ENCODE measurements around the gene LRRC7. TPM values are rescaled to one million over a fixed set of nuclear protein-coding genes. Genes with fewer than 3 reads are reported as not detected.

The LRRC7 gene
- total and polyA plus RNA-seq, 7 donors, result 0.33 to 1.2 (median 0.94) TPM; not detected in 2

GRCh38 chr1:69693921-69694675 lies 126.4 kb downstream of the LRRC7 start:
- ATAC-seq, result no peak
- TF ChIP-seq CTCF (IDR thresholded peaks at IDR 0.05), result no peak

GRCh38 chr1:69697340-69697739 lies 129.6 kb downstream of the LRRC7 start:
- intact Hi-C loops (cut with DNase I), result no loop called here
- H3K27ac ChIP-seq, result no peak overlapping the region
- DNase-seq, result no peak
- TF ChIP-seq CTCF (IDR thresholded peaks at IDR 0.05), result no peak
- H3K4me1 ChIP-seq, result no peaks in the 10 kb centered on the region
- ATAC-seq, result no peak
- no peaks in the 10 kb centered on the region for H3K27me3 ChIP-seq (ENCODE audit: insufficient read depth in 3 of 3, low read length in 2 of 3)
- H3K9me3 ChIP-seq, result no peaks in the 10 kb centered on the region
- WGBS, 3 donors, result 91 to 96% (median 95%) methylated on average over 2 of the region's 2 CpGs
- H3K4me3 ChIP-seq, result no peak overlapping the region
- H3K36me3 ChIP-seq (ENCODE audit: insufficient read depth in 1 of 2, low read depth in 1 of 2), result no peaks in the 10 kb centered on the region

More at GRCh38 chr1:69693921-69694675, 126.4 kb downstream of the LRRC7 start:
- Histone ChIP-seq H3K27ac (no peak overlapping the region), H3K27me3 (ENCODE audit: insufficient read depth in 3 of 3, low read length in 2 of 3) (no peaks in the 10 kb centered on the region), H3K9me3 (no peaks in the 10 kb centered on the region), H3K4me1 (no peaks in the 10 kb centered on the region), H3K36me3 (ENCODE audit: insufficient read depth in 1 of 2, low read depth in 1 of 2) (no peaks in the 10 kb centered on the region), H3K4me3 (no peak overlapping the region)
- intact Hi-C loops (cut with DNase I), result no loop called here
- no peak for DNase-seq

- no peak for ATAC-seq
- no peaks in the 10 kb centered on the region for H3K9me3 ChIP-seq
- intact Hi-C loops (cut with DNase I), result no loop called here
Measured at GRCh38 chr1:69700770-69701169, 133.0 kb downstream of the LRRC7 start.

GRCh38 chr1:69702085-69702484 lies 134.4 kb downstream of the LRRC7 start:
- no peak for DNase-seq
- intact Hi-C loops (cut with DNase I), result no loop called here
- 50 to 55% (median 55%) methylated on average over 4 of the region's 4 CpGs for WGBS, 3 donors
- H3K9me3 ChIP-seq, result no peaks in the 10 kb centered on the region
- H3K4me1 ChIP-seq, result no peaks in the 10 kb centered on the region
- no peak for TF ChIP-seq CTCF (IDR thresholded peaks at IDR 0.05)
- ATAC-seq, result no peak
- no peak overlapping the region for H3K27ac ChIP-seq
- H3K36me3 ChIP-seq (ENCODE audit: insufficient read depth in 1 of 2, low read depth in 1 of 2), result no peaks in the 10 kb centered on the region
- H3K27me3 ChIP-seq (ENCODE audit: insufficient read depth in 3 of 3, low read length in 2 of 3), result no peaks in the 10 kb centered on the region
- no peak overlapping the region for H3K4me3 ChIP-seq

More at GRCh38 chr1:69700770-69701169, 133.0 kb downstream of the LRRC7 start:
- Histone ChIP-seq H3K4me3 (no peak overlapping the region), H3K4me1 (no peaks in the 10 kb centered on the region), H3K27ac (no peak overlapping the region), H3K27me3 (ENCODE audit: insufficient read depth in 3 of 3, low read length in 2 of 3) (no peaks in the 10 kb centered on the region), H3K36me3 (ENCODE audit: insufficient read depth in 1 of 2, low read depth in 1 of 2) (no peaks in the 10 kb centered on the region)
- no peak for DNase-seq
- TF ChIP-seq CTCF (IDR thresholded peaks at IDR 0.05), result no peak
- 76 to 83% (median 82%) methylated on average over 2 of the region's 2 CpGs for WGBS, 3 donors

- DNase-seq, result no peak
- H3K27ac ChIP-seq, result no peak overlapping the region
- H3K9me3 ChIP-seq, result no peaks in the 10 kb centered on the region
- 69 to 79% (median 73%) methylated on average over 1 of the region's 1 CpG for WGBS, 3 donors
- H3K4me3 ChIP-seq, result no peak overlapping the region
- intact Hi-C loops (cut with DNase I), result no loop called here
- H3K4me1 ChIP-seq, result no peaks in the 10 kb centered on the region
- TF ChIP-seq CTCF (IDR thresholded peaks at IDR 0.05), result no peak
- H3K36me3 ChIP-seq (ENCODE audit: insufficient read depth in 1 of 2, low read depth in 1 of 2), result no peaks in the 10 kb centered on the region
- no peaks in the 10 kb centered on the region for H3K27me3 ChIP-seq (ENCODE audit: insufficient read depth in 3 of 3, low read length in 2 of 3)
- ATAC-seq, result no peak
Measured at GRCh38 chr1:69706473-69706872, 138.8 kb downstream of the LRRC7 start.

All from psoas muscle (tissue), 8 donors.